GM12878 (cell line): ENCODE measurements around the gene TTLL12. TPM values are rescaled to one million over a fixed set of nuclear protein-coding genes. Genes with fewer than 3 reads are reported as not detected.

Source experiments
- ATAC-seq: fragments of 200-7000 bp; cut with Tn5 transposase; 3 replicates; pipeline ENCODE4 v1.9.1; 2020; ENCODE audit warnings: mild to moderate bottlenecking, moderate library complexity
- BruUV-seq: library from RNA; stranded (reverse); fragments of 400-500 nt; replicated peaks from 2 replicates; lab custom pipeline; 2021; lab: Mats Ljungman, UMichigan
- CTCF ChIA-PET: fragments of 300-600 bp; sonication (Branson Sonifier 250); formaldehyde crosslinking; extraction: SDS; loops from one replicate; lab custom pipeline; 2021; ENCODE audit warnings: inconsistent platforms; lab: Yijun Ruan, JAX
- POLR2A ChIA-PET: fragments of 350-600 bp; formaldehyde crosslinking; extraction: SDS; loops from one replicate; lab custom pipeline; 2021; ENCODE audit warnings: inconsistent platforms; lab: Charles Lee
- RAD21 ChIA-PET: fragments of 300-600 bp; sonication (Branson Sonifier 250); formaldehyde crosslinking; loops from one replicate; lab custom pipeline; 2023; ENCODE audit warnings: antibody characterized with exemption; ENCODE audit not compliant: unreplicated experiment; lab: Charles Lee
- SMC1A ChIA-PET: fragments of 300-600 bp; sonication (Branson Sonifier 250); formaldehyde crosslinking; loops from one replicate; lab custom pipeline; 2023; ENCODE audit not compliant: unreplicated experiment, uncharacterized antibody; lab: Charles Lee
- DNase-seq: peaks from one replicate; pipeline ENCODE4 v3.0.0-alpha.2; 2011; ENCODE audit warnings: low read depth, low spot score
- FAIRE-seq: peaks from 3 replicates; lab custom pipeline; 2011; peaks lifted over from hg19 to GRCh38; lab: Jason Lieb, UNC
- H2AFZ ChIP-seq: 2 replicates; pipeline ENCODE4 v1.6.0; 2011; ENCODE audit warnings: low read depth, low read length, control low read depth; ENCODE audit not compliant: control insufficient read depth
- H3K27ac ChIP-seq: 2 replicates; pipeline ENCODE4 v1.5.1; 2011; ENCODE audit warnings: control low read depth; ENCODE audit not compliant: control insufficient read depth, insufficient read depth
- H3K27me3 ChIP-seq, 2 experiments: replicated peaks in 1 of 2; 2 replicates each; pipeline versions ENCODE4 v1.6.0 to v1.6.1; 2011; ENCODE audit warnings: low read length in 1 of 2; ENCODE audit not compliant: control insufficient read depth in 2 of 2, insufficient read depth in 2 of 2
- H3K36me3 ChIP-seq, 2 experiments: 2 replicates each; pipeline ENCODE4 v1.5.1; 2011; ENCODE audit warnings: low read length in 1 of 2; ENCODE audit not compliant: control insufficient read depth in 2 of 2, insufficient read depth in 2 of 2
- H3K4me1 ChIP-seq: 2 replicates; pipeline ENCODE4 v1.6.1; 2011; ENCODE audit warnings: mild to moderate bottlenecking, low read length, moderate library complexity, mixed read lengths; ENCODE audit not compliant: control insufficient read depth, insufficient read depth
- H3K4me2 ChIP-seq: 2 replicates; pipeline ENCODE4 v1.6.0; 2011; ENCODE audit warnings: control low read depth; ENCODE audit not compliant: control insufficient read depth, insufficient read depth
- H3K4me3 ChIP-seq: fragments of 200-600 bp; sonication (generic); 2 replicates; pipeline ENCODE4 v1.5.1; 2016
- H3K79me2 ChIP-seq: 2 replicates; pipeline ENCODE4 v1.6.0; 2011; ENCODE audit warnings: low read length; ENCODE audit not compliant: control insufficient read depth, insufficient read depth
- H3K9ac ChIP-seq: 2 replicates; pipeline ENCODE4 v1.8.0; 2011; ENCODE audit warnings: low read length, control low read depth, mixed read lengths; ENCODE audit not compliant: control insufficient read depth, insufficient read depth
- H3K9me3 ChIP-seq: replicated peaks from 3 replicates; pipeline ENCODE4 v1.5.1; 2011; ENCODE audit warnings: mild to moderate bottlenecking, low read length; ENCODE audit not compliant: control insufficient read depth, insufficient read depth
- H4K20me1 ChIP-seq: 2 replicates; pipeline ENCODE4 v1.6.0; 2011; ENCODE audit not compliant: control insufficient read depth, insufficient read depth
- BMI1 ChIP-seq: fragments of 450-650 bp; IDR thresholded peaks from 2 replicates; pipeline ENCODE4 v1.6.1; 2016; ENCODE audit warnings: mild to moderate bottlenecking, moderate library complexity, borderline replicate concordance
- CREM ChIP-seq: IDR thresholded peaks from 2 replicates; pipeline ENCODE4 v1.6.1; 2014; ENCODE audit warnings: antibody characterized with exemption, low read depth
- EP300 ChIP-seq, 2 experiments: fragments of 150-350 bp in 1 of 2; IDR thresholded peaks; 2 replicates each; pipeline ENCODE4 v1.6.1; 2011 to 2012; ENCODE audit warnings: low read depth in 2 of 2, low read length in 2 of 2, borderline replicate concordance in 1 of 2, improper control_type of control experiment in 1 of 2, inconsistent platforms in 1 of 2; ENCODE audit not compliant: control insufficient read depth in 1 of 2
- HDAC6 ChIP-seq: fragments of 200-600 bp; sonication (generic); IDR thresholded peaks from one replicate; pipeline ENCODE4 v1.8.0; 2017; ENCODE audit warnings: antibody characterized with exemption; ENCODE audit not compliant: unreplicated experiment
- IKZF1 ChIP-seq: fragments of 450-650 bp; conservative IDR thresholded peaks from 2 replicates; pipeline ENCODE4 v1.6.1; 2017; ENCODE audit warnings: antibody characterized with exemption, mild to moderate bottlenecking
- MEF2A ChIP-seq: IDR thresholded peaks from 2 replicates; pipeline ENCODE4 v1.6.1; 2011; ENCODE audit warnings: low read depth, mild to moderate bottlenecking, low read length, moderate library complexity; ENCODE audit not compliant: insufficient read depth
- POLR2AphosphoS2 ChIP-seq: IDR thresholded peaks from 2 replicates; pipeline ENCODE4 v1.6.1; 2011; ENCODE audit warnings: low read depth, mild to moderate bottlenecking, low read length, improper control_type of control experiment, moderate library complexity
- POU2F2 ChIP-seq: IDR thresholded peaks from 3 replicates; pipeline ENCODE4 v1.6.1; 2011; ENCODE audit warnings: low read depth, mild to moderate bottlenecking, low read length, borderline replicate concordance
- WGBS: methylation state at CpG from one replicate; pipeline ENCODE4 v1.1.6; 2016; ENCODE audit warnings: low lambda C conversion rate; ENCODE audit not compliant: insufficient replicate concordance, insufficient coverage; ENCODE audit errors: missing lambda C conversion rate; 5-methylcytosine and 5-hydroxymethylcytosine counted together
- in situ Hi-C: fragments of 300-500 bp; cut with MboI; formaldehyde crosslinking; loops from 9 replicates; pipeline ENCODE4 v1.14.3; 2018; ENCODE audit warnings: mixed read lengths
- intact Hi-C: fragments of 100-400 bp; cut with micrococcal nuclease; formaldehyde crosslinking; loops from one replicate; pipeline ENCODE4 v1.14.2; 2022; ENCODE audit not compliant: unreplicated experiment
- polyA plus RNA-seq, 11 experiments: library from polyadenylated mRNA; depleted of rRNA in 4 of 11; unstranded in 6 of 11; stranded (reverse) in 5 of 11; fragments of >200 nt; fragmentation: Nextera tagmentation in 4 of 11; fragmentation: Illumina TruSeq in 1 of 11; extraction: Ambion mirVana in 4 of 11; extraction: Trizol in 1 of 11; gene quantifications; 1 replicate in 1 of 11; 2 replicates in 10 of 11; pipeline versions ENCODE4 v1.2.1 to v1.2.3, GENCODE V29; 2011 to 2016; ENCODE audit warnings: inconsistent platforms in 2 of 11, missing spikeins in 2 of 11, low read depth in 1 of 11
- total RNA-seq, 4 experiments: library from RNA; depleted of rRNA in 3 of 4; stranded (reverse); fragments of >200 nt in 3 of 4; fragmentation: Illumina TruSeq in 1 of 4; extraction: Trizol in 1 of 4; gene quantifications; 2 replicates each; pipeline versions ENCODE4 v1.2.1 to v1.2.3, GENCODE V29; 2013 to 2021
- TF ChIP-seq, protein P1 (sequence below): fragments of 450-650 bp; IDR thresholded peaks from 2 replicates; pipeline ENCODE4 v1.6.1; 2014; ENCODE audit warnings: mild to moderate bottlenecking
- TF ChIP-seq, protein P2 (sequence below): fragments of 450-650 bp; IDR thresholded peaks from 2 replicates; pipeline ENCODE4 v1.6.1; 2017; ENCODE audit warnings: low read depth, mild to moderate bottlenecking, moderate library complexity
- TF ChIP-seq, protein P3 (sequence below): IDR thresholded peaks from 2 replicates; pipeline ENCODE4 v1.6.1; 2012; ENCODE audit warnings: low read depth, low read length, improper control_type of control experiment
- TF ChIP-seq, protein P4 (sequence below): fragments of 450-650 bp; IDR thresholded peaks from 2 replicates; pipeline ENCODE4 v1.6.1; 2016; ENCODE audit warnings: mild to moderate bottlenecking
- TF ChIP-seq, protein P5 (sequence below): fragments of 450-650 bp; IDR thresholded peaks from 2 replicates; pipeline ENCODE4 v1.6.1; 2017; ENCODE audit warnings: mild to moderate bottlenecking, moderate library complexity

TTLL12 gene
- total and polyA plus RNA-seq, 10 of the 15 experiments (the other 5 are each of a cell fraction or from before 2014, with no cell fraction given) = 1.00 to 89.8 (median 38.5) TPM

DNA sequence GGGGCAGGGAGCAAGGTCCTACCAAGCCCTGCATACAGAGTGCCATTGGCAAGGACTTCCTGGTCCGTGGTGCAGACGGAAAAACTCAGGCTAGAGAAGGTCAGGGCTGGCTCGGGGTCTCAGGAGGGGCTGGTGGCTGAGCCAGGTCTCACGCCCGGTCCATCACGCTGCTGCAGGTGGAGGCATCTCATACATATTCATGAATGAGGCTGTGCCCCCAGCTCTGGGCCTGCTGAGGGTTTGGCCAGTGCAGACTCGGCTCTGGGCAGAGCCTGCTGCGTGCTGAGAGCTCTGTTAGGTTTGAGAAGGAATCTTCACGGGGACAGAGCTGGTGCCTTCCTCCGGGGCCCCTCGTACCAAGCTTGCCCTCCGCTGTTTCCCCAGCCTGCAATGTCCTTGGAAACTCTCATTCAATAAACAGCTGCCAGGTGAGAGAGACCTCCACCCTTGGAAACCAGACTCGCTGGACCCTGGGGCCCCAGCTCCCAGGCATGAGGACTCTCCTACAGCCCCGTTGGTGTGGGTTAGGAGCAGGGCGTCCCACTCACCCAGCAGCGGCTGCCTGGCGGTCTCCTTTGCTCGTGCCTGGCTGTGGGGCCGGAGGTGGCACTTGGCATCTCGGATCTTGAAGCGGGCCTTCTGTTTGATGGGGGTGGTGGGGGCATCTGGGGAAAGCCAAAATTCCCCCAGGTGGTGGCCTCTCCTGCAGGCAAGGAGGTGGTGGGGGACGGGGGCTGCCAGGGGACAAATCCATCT lies 33.9 kb upstream of the TTLL12 start:
- H4K20me1 ChIP-seq = no peaks in the 10 kb centered on the region
- H3K27ac ChIP-seq = no peak overlapping the region
- no peak overlapping the region for H3K9ac ChIP-seq
- SMC1A ChIA-PET = no interaction called here
- peaks cover 0 to 4% of the 10 kb centered on the region in 2 experiments; a peak in 2 of 4 replicates for H3K27me3 ChIP-seq
- in situ Hi-C loops = no loop called here
- ATAC-seq = no peak
- POLR2A ChIA-PET = no interaction called here
- no peak for DNase-seq
- intact Hi-C loops = no loop called here
- CTCF ChIA-PET = no interaction called here
- RAD21 ChIA-PET = no interaction called here
- H3K4me1 ChIP-seq = no peaks in the 10 kb centered on the region
- TF ChIP-seq BMI1 = no peak
- TF ChIP-seq, protein P1, sequence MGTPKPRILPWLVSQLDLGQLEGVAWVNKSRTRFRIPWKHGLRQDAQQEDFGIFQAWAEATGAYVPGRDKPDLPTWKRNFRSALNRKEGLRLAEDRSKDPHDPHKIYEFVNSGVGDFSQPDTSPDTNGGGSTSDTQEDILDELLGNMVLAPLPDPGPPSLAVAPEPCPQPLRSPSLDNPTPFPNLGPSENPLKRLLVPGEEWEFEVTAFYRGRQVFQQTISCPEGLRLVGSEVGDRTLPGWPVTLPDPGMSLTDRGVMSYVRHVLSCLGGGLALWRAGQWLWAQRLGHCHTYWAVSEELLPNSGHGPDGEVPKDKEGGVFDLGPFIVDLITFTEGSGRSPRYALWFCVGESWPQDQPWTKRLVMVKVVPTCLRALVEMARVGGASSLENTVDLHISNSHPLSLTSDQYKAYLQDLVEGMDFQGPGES = no peak
- TF ChIP-seq, protein P2, sequence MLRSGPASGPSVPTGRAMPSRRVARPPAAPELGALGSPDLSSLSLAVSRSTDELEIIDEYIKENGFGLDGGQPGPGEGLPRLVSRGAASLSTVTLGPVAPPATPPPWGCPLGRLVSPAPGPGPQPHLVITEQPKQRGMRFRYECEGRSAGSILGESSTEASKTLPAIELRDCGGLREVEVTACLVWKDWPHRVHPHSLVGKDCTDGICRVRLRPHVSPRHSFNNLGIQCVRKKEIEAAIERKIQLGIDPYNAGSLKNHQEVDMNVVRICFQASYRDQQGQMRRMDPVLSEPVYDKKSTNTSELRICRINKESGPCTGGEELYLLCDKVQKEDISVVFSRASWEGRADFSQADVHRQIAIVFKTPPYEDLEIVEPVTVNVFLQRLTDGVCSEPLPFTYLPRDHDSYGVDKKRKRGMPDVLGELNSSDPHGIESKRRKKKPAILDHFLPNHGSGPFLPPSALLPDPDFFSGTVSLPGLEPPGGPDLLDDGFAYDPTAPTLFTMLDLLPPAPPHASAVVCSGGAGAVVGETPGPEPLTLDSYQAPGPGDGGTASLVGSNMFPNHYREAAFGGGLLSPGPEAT = no peak
- TF ChIP-seq, protein P3, sequence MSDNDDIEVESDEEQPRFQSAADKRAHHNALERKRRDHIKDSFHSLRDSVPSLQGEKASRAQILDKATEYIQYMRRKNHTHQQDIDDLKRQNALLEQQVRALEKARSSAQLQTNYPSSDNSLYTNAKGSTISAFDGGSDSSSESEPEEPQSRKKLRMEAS = no peak
- TF ChIP-seq MEF2A = no peak
- TF ChIP-seq POU2F2 = no peak
- TF ChIP-seq, protein P4, sequence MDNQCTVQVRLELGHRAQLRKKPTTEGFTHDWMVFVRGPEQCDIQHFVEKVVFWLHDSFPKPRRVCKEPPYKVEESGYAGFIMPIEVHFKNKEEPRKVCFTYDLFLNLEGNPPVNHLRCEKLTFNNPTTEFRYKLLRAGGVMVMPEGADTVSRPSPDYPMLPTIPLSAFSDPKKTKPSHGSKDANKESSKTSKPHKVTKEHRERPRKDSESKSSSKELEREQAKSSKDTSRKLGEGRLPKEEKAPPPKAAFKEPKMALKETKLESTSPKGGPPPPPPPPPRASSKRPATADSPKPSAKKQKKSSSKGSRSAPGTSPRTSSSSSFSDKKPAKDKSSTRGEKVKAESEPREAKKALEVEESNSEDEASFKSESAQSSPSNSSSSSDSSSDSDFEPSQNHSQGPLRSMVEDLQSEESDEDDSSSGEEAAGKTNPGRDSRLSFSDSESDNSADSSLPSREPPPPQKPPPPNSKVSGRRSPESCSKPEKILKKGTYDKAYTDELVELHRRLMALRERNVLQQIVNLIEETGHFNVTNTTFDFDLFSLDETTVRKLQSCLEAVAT = no peak
- no peak for TF ChIP-seq HDAC6
- TF ChIP-seq EP300 (IDR thresholded peaks at IDR 0.05; ENCODE audit: borderline replicate concordance in 1 of 2, control insufficient read depth in 1 of 2, low read depth in 2 of 2, low read length in 2 of 2) = no peak
- TF ChIP-seq IKZF1 = no peak
- no peak for TF ChIP-seq CREM
- TF ChIP-seq, protein P5, sequence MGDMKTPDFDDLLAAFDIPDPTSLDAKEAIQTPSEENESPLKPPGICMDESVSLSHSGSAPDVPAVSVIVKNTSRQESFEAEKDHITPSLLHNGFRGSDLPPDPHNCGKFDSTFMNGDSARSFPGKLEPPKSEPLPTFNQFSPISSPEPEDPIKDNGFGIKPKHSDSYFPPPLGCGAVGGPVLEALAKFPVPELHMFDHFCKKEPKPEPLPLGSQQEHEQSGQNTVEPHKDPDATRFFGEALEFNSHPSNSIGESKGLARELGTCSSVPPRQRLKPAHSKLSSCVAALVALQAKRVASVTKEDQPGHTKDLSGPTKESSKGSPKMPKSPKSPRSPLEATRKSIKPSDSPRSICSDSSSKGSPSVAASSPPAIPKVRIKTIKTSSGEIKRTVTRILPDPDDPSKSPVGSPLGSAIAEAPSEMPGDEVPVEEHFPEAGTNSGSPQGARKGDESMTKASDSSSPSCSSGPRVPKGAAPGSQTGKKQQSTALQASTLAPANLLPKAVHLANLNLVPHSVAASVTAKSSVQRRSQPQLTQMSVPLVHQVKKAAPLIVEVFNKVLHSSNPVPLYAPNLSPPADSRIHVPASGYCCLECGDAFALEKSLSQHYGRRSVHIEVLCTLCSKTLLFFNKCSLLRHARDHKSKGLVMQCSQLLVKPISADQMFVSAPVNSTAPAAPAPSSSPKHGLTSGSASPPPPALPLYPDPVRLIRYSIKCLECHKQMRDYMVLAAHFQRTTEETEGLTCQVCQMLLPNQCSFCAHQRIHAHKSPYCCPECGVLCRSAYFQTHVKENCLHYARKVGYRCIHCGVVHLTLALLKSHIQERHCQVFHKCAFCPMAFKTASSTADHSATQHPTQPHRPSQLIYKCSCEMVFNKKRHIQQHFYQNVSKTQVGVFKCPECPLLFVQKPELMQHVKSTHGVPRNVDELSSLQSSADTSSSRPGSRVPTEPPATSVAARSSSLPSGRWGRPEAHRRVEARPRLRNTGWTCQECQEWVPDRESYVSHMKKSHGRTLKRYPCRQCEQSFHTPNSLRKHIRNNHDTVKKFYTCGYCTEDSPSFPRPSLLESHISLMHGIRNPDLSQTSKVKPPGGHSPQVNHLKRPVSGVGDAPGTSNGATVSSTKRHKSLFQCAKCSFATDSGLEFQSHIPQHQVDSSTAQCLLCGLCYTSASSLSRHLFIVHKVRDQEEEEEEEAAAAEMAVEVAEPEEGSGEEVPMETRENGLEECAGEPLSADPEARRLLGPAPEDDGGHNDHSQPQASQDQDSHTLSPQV = no peak
- TF ChIP-seq POLR2AphosphoS2 = no peak
- H3K4me2 ChIP-seq = no peak overlapping the region
- H3K79me2 ChIP-seq = no peaks in the 10 kb centered on the region
- 18% methylated on average over 22 of the region's 22 CpGs for WGBS
- no peaks in the 10 kb centered on the region for H3K36me3 ChIP-seq
- no peak overlapping the region for H2AFZ ChIP-seq
- no peaks in the 10 kb centered on the region for H3K9me3 ChIP-seq
- BruUV-seq = no TSS peak
- H3K4me3 ChIP-seq = no peak overlapping the region
- FAIRE-seq = no peak
